K562 (cell line): ENCODE data around the gene NAPB. TPM values are rescaled to one million over a fixed set of nuclear protein-coding genes. Genes with fewer than 3 reads are reported as not detected.

Experiments
- ATAC-seq: fragments of 200-7000 bp; cut with Tn5 transposase; 3 replicates; pipeline ENCODE4 v1.9.1; 2020; ENCODE audit warnings: moderate library complexity
- BruUV-seq: library from RNA; stranded (reverse); fragments of 400-500 nt; replicated peaks from 2 replicates; lab custom pipeline; 2021; lab: Mats Ljungman, UMichigan
- CTCF ChIA-PET: fragments of 300-600 bp; formaldehyde crosslinking; extraction: SDS; loops from one replicate; lab custom pipeline; 2021; ENCODE audit warnings: low intra/inter-chr PET ratio; lab: Yijun Ruan, JAX
- POLR2A ChIA-PET: fragments of 300-600, 350-650 bp; sonication (Branson Sonifier 250); formaldehyde crosslinking; extraction: SDS; loops from one replicate; lab custom pipeline; 2021; ENCODE audit warnings: antibody characterized with exemption, inconsistent platforms; lab: Yijun Ruan, JAX
- DNase-seq, 4 experiments: peaks; one replicate each; pipeline versions ENCODE4 v3.0.0 to v3.0.0-alpha.2; 2011 to 2018; ENCODE audit warnings: low spot score in 3 of 4, mixed read lengths in 3 of 4; ENCODE audit errors: extremely low read depth in 1 of 4
- FAIRE-seq: peaks from 2 replicates; lab custom pipeline; 2011; peaks lifted over from hg19 to GRCh38; lab: Jason Lieb, UNC
- H2AFZ ChIP-seq: 2 replicates; pipeline ENCODE4 v1.6.0; 2011; ENCODE audit warnings: low read depth, low read length, control low read depth, inconsistent platforms
- H3K27ac ChIP-seq: fragments of 200-600 bp; 3 replicates; pipeline ENCODE4 v1.8.0; 2011; ENCODE audit warnings: low read depth, mild to moderate bottlenecking, control low read depth, inconsistent platforms, low read length, moderate library complexity, mixed read lengths; ENCODE audit errors: extremely low read depth
- H3K27me3 ChIP-seq, 2 experiments: fragments of 300-600 bp in 1 of 2; 2 replicates in 1 of 2; 3 replicates in 1 of 2; pipeline versions ENCODE4 v1.6.0 to v1.8.0; 2011; ENCODE audit warnings: inconsistent platforms in 2 of 2, low read length in 2 of 2, mild to moderate bottlenecking in 1 of 2, mixed read lengths in 1 of 2, moderate library complexity in 1 of 2; ENCODE audit not compliant: control insufficient read depth in 2 of 2, insufficient read depth in 2 of 2
- H3K36me3 ChIP-seq: fragments of 300-600 bp; 3 replicates; pipeline ENCODE4 v1.8.0; 2011; ENCODE audit warnings: mild to moderate bottlenecking, low read length, inconsistent platforms; ENCODE audit not compliant: control insufficient read depth, insufficient read depth
- H3K4me1 ChIP-seq, 2 experiments: fragments of 200-600 bp in 1 of 2; replicated peaks in 1 of 2; 2 replicates in 1 of 2; 3 replicates in 1 of 2; pipeline versions ENCODE4 v1.5.1 to v1.8.0; 2011; ENCODE audit warnings: inconsistent platforms in 2 of 2, low read length in 2 of 2, mild to moderate bottlenecking in 1 of 2, mixed read lengths in 1 of 2, moderate library complexity in 1 of 2; ENCODE audit not compliant: control insufficient read depth in 2 of 2, insufficient read depth in 2 of 2
- H3K4me2 ChIP-seq: 2 replicates; pipeline ENCODE4 v1.6.1; 2011; ENCODE audit warnings: low read length, control low read depth, inconsistent platforms, mixed read lengths; ENCODE audit not compliant: insufficient read depth
- H3K4me3 ChIP-seq: fragments of 200-600 bp; sonication (generic), shearing (Covaris generic); 2 replicates; pipeline ENCODE4 v1.5.1; 2016; ENCODE audit warnings: control low read depth, inconsistent platforms
- H3K79me2 ChIP-seq: fragments of 200-600 bp; 3 replicates; pipeline ENCODE4 v1.8.0; 2011; ENCODE audit warnings: low read length, inconsistent platforms; ENCODE audit not compliant: control insufficient read depth, insufficient read depth
- H3K9ac ChIP-seq, 2 experiments: 2 replicates each; pipeline versions ENCODE4 v1.6.0 to v1.6.1; 2011; ENCODE audit warnings: low read depth in 2 of 2, low read length in 2 of 2, control low read depth in 1 of 2, inconsistent platforms in 1 of 2, mild to moderate bottlenecking in 1 of 2, mixed read lengths in 1 of 2; ENCODE audit not compliant: insufficient read depth in 1 of 2
- H3K9me1 ChIP-seq: one replicate; pipeline ENCODE4 v1.6.0; 2011; ENCODE audit warnings: inconsistent platforms, mild to moderate bottlenecking, low read length, moderate library complexity; ENCODE audit not compliant: control insufficient read depth, insufficient read depth
- H3K9me3 ChIP-seq: replicated peaks from 2 replicates; pipeline ENCODE4 v1.5.1; 2011; ENCODE audit warnings: low read depth, low read length, inconsistent platforms; ENCODE audit not compliant: control insufficient read depth, insufficient read depth
- H4K20me1 ChIP-seq: replicated peaks from 2 replicates; pipeline ENCODE4 v1.6.1; 2011; ENCODE audit warnings: low read length, inconsistent platforms, mixed read lengths; ENCODE audit not compliant: control insufficient read depth, insufficient read depth
- CEBPG ChIP-seq, 3 experiments: fragments of 200-800 bp in 1 of 3; sonication (Bioruptor generic) in 1 of 3; sonication (generic) in 1 of 3; formaldehyde crosslinking in 1 of 3; IDR thresholded peaks in 2 of 3; conservative IDR thresholded peaks in 1 of 3; 2 replicates each; pipeline versions ENCODE4 v1.6.1 to v1.8.0; 2016 to 2022; ENCODE audit warnings: missing compliant biosample characterization in 2 of 3, missing genetic modification characterization in 2 of 3, mild to moderate bottlenecking in 1 of 3, missing genetic modification reagents in 1 of 3
- NUFIP1 ChIP-seq: fragments of 450-650 bp; IDR thresholded peaks from 2 replicates; pipeline ENCODE4 v1.6.1; 2018; ENCODE audit not compliant: partially characterized antibody
- POLR3G ChIP-seq: IDR thresholded peaks from 2 replicates; pipeline ENCODE4 v1.6.1; 2011; ENCODE audit not compliant: insufficient read length, insufficient replicate concordance; ENCODE audit errors: extremely low read depth
- TEAD4 ChIP-seq, 2 experiments: sonication (generic) in 1 of 2; formaldehyde crosslinking in 1 of 2; IDR thresholded peaks; 2 replicates each; pipeline versions ENCODE4 v1.6.1 to v1.8.0; 2012 to 2022; ENCODE audit warnings: borderline replicate concordance in 1 of 2, inconsistent platforms in 1 of 2, low read length in 1 of 2, mild to moderate bottlenecking in 1 of 2, missing genetic modification reagents in 1 of 2
- ZBTB8A ChIP-seq: fragments of 450-650 bp; IDR thresholded peaks from 2 replicates; pipeline ENCODE4 v1.6.1; 2018; ENCODE audit warnings: mild to moderate bottlenecking, moderate library complexity; ENCODE audit not compliant: partially characterized antibody
- ZNF41 ChIP-seq: fragments of 250-450 bp; sonication (Bioruptor Pico); conservative IDR thresholded peaks from 2 replicates; pipeline ENCODE4 v1.4.0; 2020; ENCODE audit warnings: mild to moderate bottlenecking
- whole genome bisulfite sequencing: fragments of 100-300 bp; shearing (Covaris generic); methylation state at CpG from one replicate; pipeline ENCODE4 v1.1.6; 2016; ENCODE audit warnings: low coverage, mixed read lengths; ENCODE audit not compliant: insufficient coverage; ENCODE audit errors: missing lambda C conversion rate; 5-methylcytosine and 5-hydroxymethylcytosine counted together
- in situ Hi-C: fragments of 300-500 bp; cut with MboI; formaldehyde crosslinking; loops from 4 replicates; pipeline ENCODE4 v1.15.0; 2018; ENCODE audit warnings: inconsistent platforms, mixed read lengths
- intact Hi-C: fragments of 100-400 bp; cut with micrococcal nuclease; formaldehyde crosslinking; loops from 2 replicates; pipeline ENCODE4 v1.14.2; 2022
- polyA plus RNA-seq, 8 experiments: library from polyadenylated mRNA; depleted of rRNA in 4 of 8; stranded (reverse) in 5 of 8; unstranded in 3 of 8; fragments of >200 nt; fragmentation: Nextera tagmentation in 2 of 8; fragmentation: Illumina TruSeq in 1 of 8; extraction: Ambion mirVana in 2 of 8; extraction: Trizol in 1 of 8; gene quantifications; 2 replicates each; pipeline versions ENCODE4 v1.2.1 to v1.2.3, GENCODE V29; 2011 to 2014; ENCODE audit warnings: inconsistent platforms in 1 of 8, missing spikeins in 1 of 8
- total RNA-seq, 7 experiments: library from RNA; depleted of rRNA in 6 of 7; stranded (reverse); fragments of >200 nt in 6 of 7; fragmentation: Illumina TruSeq in 2 of 7; extraction: Trizol in 2 of 7; gene quantifications; 2 replicates each; pipeline versions ENCODE4 v1.2.1 to v1.2.3, GENCODE V29; 2011 to 2021; ENCODE audit warnings: low replicate concordance in 1 of 7

Gene NAPB
- total and polyA plus RNA-seq, 9 of the 15 experiments (the other 6 are each of a cell fraction or from before 2014, with no cell fraction given) = 1.4 to 7.7 (median 5.2) TPM

- TF ChIP-seq POLR3G (no peak), TEAD4 (IDR thresholded peaks at IDR 0.05; ENCODE audit: low read length) (no peak), TEAD4 (CRISPR knock-in tag; IDR thresholded peaks at IDR 0.05; ENCODE audit: borderline replicate concordance) (no peak), NUFIP1 (no peak), ZNF41 (CRISPR knock-in tag) (no peak), CEBPG (CRISPR knock-in tag; IDR thresholded peaks at IDR 0.05) (no peak), CEBPG (tag; conservative IDR thresholded peaks at IDR 0.05 in 1 of 2, IDR thresholded peaks at IDR 0.05 in 1 of 2) (no peak), ZBTB8A (no peak)
- no peaks in the 10 kb centered on the region for H4K20me1 ChIP-seq
- H3K27ac ChIP-seq = no peak overlapping the region
- in situ Hi-C loops = no loop called here
- BruUV-seq = no TSS peak
- H3K36me3 ChIP-seq = no peaks in the 10 kb centered on the region
- DNase-seq (no peak), FAIRE-seq (no peak), ATAC-seq (no peak)
- 0% methylated on average over 1 of the region's 2 CpGs for WGBS
- POLR2A ChIA-PET = no interaction called here
- intact Hi-C loops = no loop called here
- no peak overlapping the region for H3K4me2 ChIP-seq
- peaks cover 0 to 7% of the 10 kb centered on the region in 2 experiments; a peak in 1 of 5 replicates for H3K27me3 ChIP-seq
- no peak overlapping the region for H3K9ac ChIP-seq
- no peaks in the 10 kb centered on the region for H3K79me2 ChIP-seq
- no peaks in the 10 kb centered on the region for H3K9me3 ChIP-seq
- no peak overlapping the region for H3K4me3 ChIP-seq
- H3K4me1 ChIP-seq = peaks cover 4% of the 10 kb centered on the region in 2 experiments; a peak in 3 of 5 replicates
- CTCF ChIA-PET = no interaction called here
- H3K9me1 ChIP-seq = no peaks in the 10 kb centered on the region
- no peak overlapping the region for H2AFZ ChIP-seq
Observed at GRCh38 chr20:23440004-23440403, 18.7 kb upstream of the NAPB start.
